A549 (cell line): ENCODE results near the gene PAQR8. TPM values are rescaled to one million over a fixed set of nuclear protein-coding genes. Genes with fewer than 3 reads are reported as not detected.

ENCODE experiments used
- ATAC-seq, 2 experiments: fragments of 200-7000 bp in 1 of 2; fragments of >200 bp in 1 of 2; cut with Nextera tagmentation in 1 of 2; cut with Tn5 transposase in 1 of 2; 3 replicates each; pipeline versions ENCODE4 v1.8.0 to v1.9.1; 2018 to 2020; ENCODE audit warnings: mild to moderate bottlenecking in 1 of 2, moderate library complexity in 1 of 2
- CTCF ChIA-PET: fragments of 300-600 bp; sonication (Branson Sonifier 250); formaldehyde crosslinking; extraction: SDS; loops from one replicate; lab custom pipeline; 2021; ENCODE audit warnings: antibody characterized with exemption, inconsistent platforms; lab: Yijun Ruan, JAX
- POLR2A ChIA-PET: fragments of 350-600 bp; formaldehyde crosslinking; extraction: SDS; loops from one replicate; lab custom pipeline; 2021; ENCODE audit warnings: antibody characterized with exemption, inconsistent platforms; lab: Yijun Ruan, JAX
- DNase-seq, 2 experiments: peaks; one replicate each; pipeline versions ENCODE4 v3.0.0 to v3.0.0-alpha.2; 2011 to 2016; ENCODE audit warnings: low read depth in 1 of 2, low spot score in 1 of 2
- FAIRE-seq: peaks from 2 replicates; lab custom pipeline; 2011; peaks lifted over from hg19 to GRCh38; lab: Jason Lieb, UNC
- H3K27ac ChIP-seq, 2 experiments: fragments of >200 bp; sonication (Bioruptor Twin); formaldehyde crosslinking; 3 replicates each; pipeline ENCODE4 v1.5.1; 2016 to 2017
- H3K4me1 ChIP-seq: fragments of >200 bp; sonication (Bioruptor Twin); formaldehyde crosslinking; 3 replicates; pipeline ENCODE4 v1.6.1; 2016
- H3K4me2 ChIP-seq: fragments of >200 bp; sonication (Bioruptor Twin); formaldehyde crosslinking; 3 replicates; pipeline ENCODE4 v1.6.1; 2016
- H3K4me3 ChIP-seq: fragments of >200 bp; sonication (Bioruptor Twin); formaldehyde crosslinking; 3 replicates; pipeline ENCODE4 v1.5.1; 2016
- H3K9me3 ChIP-seq: fragments of >200 bp; sonication (Bioruptor Twin); formaldehyde crosslinking; 3 replicates; pipeline ENCODE4 v1.6.1; 2016
- CBX8 ChIP-seq: fragments of 200-600 bp; sonication (generic); IDR thresholded peaks from 2 replicates; pipeline ENCODE4 v1.6.1; 2016
- CEBPB ChIP-seq, 2 experiments: fragments of >200 bp in 1 of 2; sonication (Bioruptor Twin) in 1 of 2; formaldehyde crosslinking in 1 of 2; IDR thresholded peaks; 2 replicates each; pipeline ENCODE4 v1.6.1; 2012 to 2016
- CHD4 ChIP-seq: fragments of 200-600 bp; sonication (generic); IDR thresholded peaks from 2 replicates; pipeline ENCODE4 v1.6.1; 2016; ENCODE audit warnings: antibody characterized with exemption, mild to moderate bottlenecking, borderline replicate concordance
- CTCF ChIP-seq: fragments of >200 bp; sonication (Bioruptor Twin); formaldehyde crosslinking; IDR thresholded peaks from 3 replicates; pipeline ENCODE4 v1.5.1; 2016
- EHMT2 ChIP-seq: fragments of 200-600 bp; sonication (generic); IDR thresholded peaks from 2 replicates; pipeline ENCODE4 v1.6.1; 2016; ENCODE audit warnings: antibody characterized with exemption, low read depth, mild to moderate bottlenecking, moderate library complexity
- EP300 ChIP-seq, 2 experiments: fragments of >200 bp; sonication (Bioruptor Twin); formaldehyde crosslinking; IDR thresholded peaks; 2 replicates in 1 of 2; 3 replicates in 1 of 2; pipeline ENCODE4 v1.6.1; 2016 to 2017
- FOSB ChIP-seq: fragments of 250-450 bp; sonication (Bioruptor Pico); IDR thresholded peaks from 2 replicates; pipeline ENCODE4 v1.5.0; 2020; ENCODE audit warnings: mild to moderate bottlenecking, moderate library complexity
- FOSL2 ChIP-seq, 2 experiments: fragments of 450-650 bp in 1 of 2; fragments of >200 bp in 1 of 2; sonication (Bioruptor Twin) in 1 of 2; formaldehyde crosslinking; IDR thresholded peaks; 2 replicates each; pipeline versions ENCODE4 v1.5.0 to v1.6.1; 2016 to 2020; ENCODE audit warnings: mild to moderate bottlenecking in 1 of 2, moderate library complexity in 1 of 2
- FOXS1 ChIP-seq: fragments of 250-450 bp; sonication (Bioruptor Pico); IDR thresholded peaks from 2 replicates; pipeline ENCODE4 v1.5.0; 2020; ENCODE audit warnings: mild to moderate bottlenecking, moderate library complexity
- HDAC2 ChIP-seq: fragments of 200-600 bp; sonication (generic); IDR thresholded peaks from 2 replicates; pipeline ENCODE4 v1.6.1; 2016
- HEYL ChIP-seq: fragments of 250-450 bp; sonication (Bioruptor Pico); IDR thresholded peaks from 2 replicates; pipeline ENCODE4 v1.8.0; 2021; ENCODE audit warnings: mild to moderate bottlenecking, moderate library complexity
- HMGXB4 ChIP-seq: fragments of 250-450 bp; sonication (Bioruptor Pico); IDR thresholded peaks from 2 replicates; pipeline ENCODE4 v1.5.0; 2021; ENCODE audit warnings: mild to moderate bottlenecking, moderate library complexity, borderline replicate concordance
- JUNB ChIP-seq: fragments of >200 bp; sonication (Bioruptor Twin); formaldehyde crosslinking; IDR thresholded peaks from 2 replicates; pipeline ENCODE4 v1.6.1; 2016
- KDM1A ChIP-seq: fragments of 200-600 bp; sonication (generic); IDR thresholded peaks from 2 replicates; pipeline ENCODE4 v1.6.1; 2016; ENCODE audit warnings: low read depth, mild to moderate bottlenecking
- MAFK ChIP-seq: fragments of 450-650 bp; IDR thresholded peaks from 2 replicates; pipeline ENCODE4 v1.6.1; 2014; ENCODE audit not compliant: partially characterized antibody
- MAX ChIP-seq: IDR thresholded peaks from 2 replicates; pipeline ENCODE4 v1.6.1; 2012
- MYC ChIP-seq: IDR thresholded peaks from 2 replicates; pipeline ENCODE4 v1.6.1; 2012; ENCODE audit warnings: mild to moderate bottlenecking, inconsistent platforms, low read length, improper control_type of control experiment, borderline replicate concordance
- NPAS2 ChIP-seq: fragments of 250-450 bp; sonication (Bioruptor Pico); IDR thresholded peaks from 2 replicates; pipeline ENCODE4 v1.8.0; 2022; ENCODE audit warnings: mild to moderate bottlenecking, moderate library complexity, borderline replicate concordance
- NR3C1 ChIP-seq: fragments of >200 bp; sonication (Bioruptor Twin); formaldehyde crosslinking; IDR thresholded peaks from 3 replicates; pipeline ENCODE4 v1.6.1; 2017
- PBX3 ChIP-seq: IDR thresholded peaks from 2 replicates; pipeline ENCODE4 v1.6.1; 2012
- PHF8 ChIP-seq: fragments of 200-600 bp; sonication (generic); IDR thresholded peaks from 2 replicates; pipeline ENCODE4 v1.6.1; 2016; ENCODE audit warnings: low read depth, mild to moderate bottlenecking, antibody characterized with exemption, moderate library complexity, borderline replicate concordance
- POLR2A ChIP-seq: IDR thresholded peaks from 2 replicates; pipeline ENCODE4 v1.6.1; 2012; ENCODE audit warnings: mild to moderate bottlenecking, low read length
- RCOR1 ChIP-seq: fragments of 150-350 bp; IDR thresholded peaks from 2 replicates; pipeline ENCODE4 v1.6.1; 2014; ENCODE audit warnings: antibody characterized with exemption, low read length, low read depth
- RFX5 ChIP-seq: fragments of 450-650 bp; IDR thresholded peaks from 2 replicates; pipeline ENCODE4 v1.7.1; 2014; ENCODE audit warnings: antibody characterized with exemption, mild to moderate bottlenecking, moderate library complexity
- SREBF2 ChIP-seq: fragments of 450-650 bp; IDR thresholded peaks from 2 replicates; pipeline ENCODE4 v1.6.1; 2014; ENCODE audit warnings: mild to moderate bottlenecking, moderate library complexity
- TP53 ChIP-seq: fragments of 250-450 bp; sonication (Bioruptor Pico); IDR thresholded peaks from 2 replicates; pipeline ENCODE4 v1.5.0; 2021; ENCODE audit warnings: mild to moderate bottlenecking, moderate library complexity
- USF2 ChIP-seq: fragments of 450-650 bp; IDR thresholded peaks from 2 replicates; pipeline ENCODE4 v1.6.1; 2014; ENCODE audit warnings: antibody characterized with exemption
- ZFP36 ChIP-seq: fragments of 450-650 bp; IDR thresholded peaks from 2 replicates; pipeline ENCODE4 v1.6.1; 2014; ENCODE audit warnings: borderline replicate concordance; ENCODE audit not compliant: partially characterized antibody
- WGBS: methylation state at CpG from one replicate; pipeline ENCODE4 v1.1.6; 2017; ENCODE audit errors: missing lambda C conversion rate; 5-methylcytosine and 5-hydroxymethylcytosine counted together
- polyA plus RNA-seq, 4 experiments: library from polyadenylated mRNA; depleted of rRNA in 3 of 4; stranded (reverse); fragments of >200 nt; fragmentation: RNase III in 1 of 4; extraction: RNeasy Plus Mini Kit Qiagen cat#74134 plus additional on column Dnase treatment in 1 of 4; gene quantifications; 2 replicates in 3 of 4; 3 replicates in 1 of 4; pipeline ENCODE4 v1.2.3, GENCODE V29; 2011 to 2017

The PAQR8 gene
- polyA plus RNA-seq, 2 of the 4 experiments (the other 2 are of a cell fraction): 0.80 to 1.2 TPM

- POLR2A ChIA-PET: no interaction called here
- DNase-seq: no peak
These were observed 21.4 kb upstream of the PAQR8 start for GRCh38 chr6:52340603-52340880.

GRCh38 chr6:52341561-52342260 lies 20.2 kb upstream of the PAQR8 start:
- FAIRE-seq (no peak), DNase-seq (no peak), ATAC-seq (no peak)
- H3K4me1 ChIP-seq: peaks cover 3% of the 10 kb centered on the region; the same call in 2 of the 3 replicates
- ChIA-PET POLR2A (no interaction called here), CTCF (no interaction called here)
- H3K9me3 ChIP-seq: no peaks in the 10 kb centered on the region
- WGBS: 63% methylated on average over 2 of the region's 2 CpGs
- no peak overlapping the region for H3K4me2 ChIP-seq
- TF ChIP-seq EP300 (IDR thresholded peaks at IDR 0.05) (no peak), RFX5 (no peak), FOSL2 (IDR thresholded peaks at IDR 0.05) (no peak), FOSL2 (CRISPR knock-in tag; IDR thresholded peaks at IDR 0.05) (no peak), EHMT2 (no peak), FOXS1 (no peak), USF2 (no peak), CEBPB (IDR thresholded peaks at IDR 0.05) (no peak), TP53 (CRISPR knock-in tag) (no peak), NR3C1 (no peak), HDAC2 (no peak), MAFK (no peak), CTCF (no peak), MYC (no peak), PBX3 (no peak), ZFP36 (no peak), HEYL (CRISPR knock-in tag) (no peak), PHF8 (no peak)
- TF ChIP-seq, all 56 proteins: peak for 0
- no peak overlapping the region for H3K27ac ChIP-seq
- no peak overlapping the region for H3K4me3 ChIP-seq

More at GRCh38 chr6:52340603-52340880, 21.4 kb upstream of the PAQR8 start:
- Histone ChIP-seq H3K27ac (no peak overlapping the region), H3K4me2 (no peak overlapping the region), H3K4me3 (no peak overlapping the region)
- ATAC-seq: no peak
- no peak for FAIRE-seq
- TF ChIP-seq CHD4 (no peak), RCOR1 (no peak), CBX8 (no peak), SREBF2 (no peak), POLR2A (no peak), HDAC2 (no peak), KDM1A (no peak), FOSB (no peak), JUNB (no peak), MAX (no peak), HEYL (CRISPR knock-in tag) (no peak), EP300 (IDR thresholded peaks at IDR 0.05) (no peak), NPAS2 (CRISPR knock-in tag) (no peak), HMGXB4 (CRISPR knock-in tag) (no peak), TP53 (CRISPR knock-in tag) (no peak)
- TF ChIP-seq, all 56 proteins: peak for 0
- Histone ChIP-seq H3K9me3 (no peaks in the 10 kb centered on the region), H3K4me1 (peaks cover 6% of the 10 kb centered on the region; the same call in 2 of the 3 replicates)
- CTCF ChIA-PET: no interaction called here
